Measurements from ENCODE around the gene FAM118B.

- TF ChIP-seq, protein P1, sequence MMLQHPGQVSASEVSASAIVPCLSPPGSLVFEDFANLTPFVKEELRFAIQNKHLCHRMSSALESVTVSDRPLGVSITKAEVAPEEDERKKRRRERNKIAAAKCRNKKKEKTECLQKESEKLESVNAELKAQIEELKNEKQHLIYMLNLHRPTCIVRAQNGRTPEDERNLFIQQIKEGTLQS (IDR thresholded peaks at IDR 0.05; ENCODE audit: insufficient read depth, low read depth, low read length): no peak
- TF ChIP-seq, protein P2, sequence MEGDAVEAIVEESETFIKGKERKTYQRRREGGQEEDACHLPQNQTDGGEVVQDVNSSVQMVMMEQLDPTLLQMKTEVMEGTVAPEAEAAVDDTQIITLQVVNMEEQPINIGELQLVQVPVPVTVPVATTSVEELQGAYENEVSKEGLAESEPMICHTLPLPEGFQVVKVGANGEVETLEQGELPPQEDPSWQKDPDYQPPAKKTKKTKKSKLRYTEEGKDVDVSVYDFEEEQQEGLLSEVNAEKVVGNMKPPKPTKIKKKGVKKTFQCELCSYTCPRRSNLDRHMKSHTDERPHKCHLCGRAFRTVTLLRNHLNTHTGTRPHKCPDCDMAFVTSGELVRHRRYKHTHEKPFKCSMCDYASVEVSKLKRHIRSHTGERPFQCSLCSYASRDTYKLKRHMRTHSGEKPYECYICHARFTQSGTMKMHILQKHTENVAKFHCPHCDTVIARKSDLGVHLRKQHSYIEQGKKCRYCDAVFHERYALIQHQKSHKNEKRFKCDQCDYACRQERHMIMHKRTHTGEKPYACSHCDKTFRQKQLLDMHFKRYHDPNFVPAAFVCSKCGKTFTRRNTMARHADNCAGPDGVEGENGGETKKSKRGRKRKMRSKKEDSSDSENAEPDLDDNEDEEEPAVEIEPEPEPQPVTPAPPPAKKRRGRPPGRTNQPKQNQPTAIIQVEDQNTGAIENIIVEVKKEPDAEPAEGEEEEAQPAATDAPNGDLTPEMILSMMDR (IDR thresholded peaks at IDR 0.05; ENCODE audit: control extremely low read depth in 1 of 3, insufficient read depth in 1 of 3, low read depth in 1 of 3, low read length in 3 of 3): no peak
- TF ChIP-seq JUND (IDR thresholded peaks at IDR 0.05; ENCODE audit: low read length) (no peak), POLR2AphosphoS5 (IDR thresholded peaks at IDR 0.05; ENCODE audit: low read depth, low read length) (no peak), EZH2 (IDR thresholded peaks at IDR 0.05; ENCODE audit: low read depth, low read length, severe bottlenecking) (no peak), KDM1A (IDR thresholded peaks at IDR 0.05; ENCODE audit: borderline replicate concordance, low read length) (no peak), BRCA1 (IDR thresholded peaks at IDR 0.05; ENCODE audit: low read depth, low read length) (no peak), TCF12 (IDR thresholded peaks at IDR 0.05; ENCODE audit: low read depth, low read length) (no peak), RAD21 (IDR thresholded peaks at IDR 0.05 in 1 of 2, conservative IDR thresholded peaks at IDR 0.05 in 1 of 2; ENCODE audit: low read depth in 2 of 2, low read length in 2 of 2) (no peak), POLR2A (IDR thresholded peaks at IDR 0.05; ENCODE audit: control extremely low read depth in 1 of 2, low read depth in 2 of 2, low read length in 2 of 2) (no peak), SIX5 (IDR thresholded peaks at IDR 0.05; ENCODE audit: low read depth, low read length) (no peak), HDAC2 (IDR thresholded peaks at IDR 0.05; ENCODE audit: borderline replicate concordance in 1 of 2, low read depth in 2 of 2, low read length in 2 of 2) (no peak)
- TF ChIP-seq, protein P3, sequence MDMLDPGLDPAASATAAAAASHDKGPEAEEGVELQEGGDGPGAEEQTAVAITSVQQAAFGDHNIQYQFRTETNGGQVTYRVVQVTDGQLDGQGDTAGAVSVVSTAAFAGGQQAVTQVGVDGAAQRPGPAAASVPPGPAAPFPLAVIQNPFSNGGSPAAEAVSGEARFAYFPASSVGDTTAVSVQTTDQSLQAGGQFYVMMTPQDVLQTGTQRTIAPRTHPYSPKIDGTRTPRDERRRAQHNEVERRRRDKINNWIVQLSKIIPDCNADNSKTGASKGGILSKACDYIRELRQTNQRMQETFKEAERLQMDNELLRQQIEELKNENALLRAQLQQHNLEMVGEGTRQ (IDR thresholded peaks at IDR 0.05; ENCODE audit: low read length): no peak
Observed at GRCh38 chr11:126225295-126225665, 13.7 kb downstream of the FAM118B start.
